ENCODE data around the gene DOK7. TPM values are rescaled to one million over a fixed set of nuclear protein-coding genes. Genes with fewer than 3 reads are reported as not detected.

Gene DOK7
- polyA plus RNA-seq, 1 experiment = not detected

DNA sequence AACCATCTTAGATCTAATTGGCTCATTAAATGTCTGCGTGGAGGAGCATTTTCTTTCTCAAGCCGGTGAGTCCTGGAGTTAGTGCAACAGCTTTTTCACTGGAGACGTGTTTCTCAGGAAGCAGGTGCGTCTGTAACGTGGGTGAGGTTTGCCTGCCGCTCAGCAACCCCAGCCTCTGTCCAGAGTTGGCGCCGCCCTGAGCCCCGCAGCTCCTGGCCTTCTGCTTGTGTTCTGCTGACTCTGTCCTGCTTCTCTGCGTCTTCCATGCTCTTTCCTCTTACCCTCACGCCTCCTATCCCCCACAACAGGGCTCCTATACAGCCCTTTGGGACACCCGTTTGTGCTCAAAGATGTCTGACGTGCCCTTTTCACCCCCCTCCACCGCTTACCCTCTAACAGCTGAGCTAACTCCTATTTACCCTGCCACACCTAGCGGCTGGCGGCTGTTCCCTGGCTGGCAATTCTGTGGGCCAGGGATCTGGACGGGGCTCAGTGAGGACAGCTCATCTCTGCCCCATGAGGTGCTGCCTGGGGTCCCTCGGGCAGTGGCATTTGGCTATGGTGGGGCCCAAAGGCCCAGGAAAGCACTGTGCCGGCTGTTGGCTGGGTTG, 18.8 kb downstream of the DOK7 start:
- TF ChIP-seq, protein P1, sequence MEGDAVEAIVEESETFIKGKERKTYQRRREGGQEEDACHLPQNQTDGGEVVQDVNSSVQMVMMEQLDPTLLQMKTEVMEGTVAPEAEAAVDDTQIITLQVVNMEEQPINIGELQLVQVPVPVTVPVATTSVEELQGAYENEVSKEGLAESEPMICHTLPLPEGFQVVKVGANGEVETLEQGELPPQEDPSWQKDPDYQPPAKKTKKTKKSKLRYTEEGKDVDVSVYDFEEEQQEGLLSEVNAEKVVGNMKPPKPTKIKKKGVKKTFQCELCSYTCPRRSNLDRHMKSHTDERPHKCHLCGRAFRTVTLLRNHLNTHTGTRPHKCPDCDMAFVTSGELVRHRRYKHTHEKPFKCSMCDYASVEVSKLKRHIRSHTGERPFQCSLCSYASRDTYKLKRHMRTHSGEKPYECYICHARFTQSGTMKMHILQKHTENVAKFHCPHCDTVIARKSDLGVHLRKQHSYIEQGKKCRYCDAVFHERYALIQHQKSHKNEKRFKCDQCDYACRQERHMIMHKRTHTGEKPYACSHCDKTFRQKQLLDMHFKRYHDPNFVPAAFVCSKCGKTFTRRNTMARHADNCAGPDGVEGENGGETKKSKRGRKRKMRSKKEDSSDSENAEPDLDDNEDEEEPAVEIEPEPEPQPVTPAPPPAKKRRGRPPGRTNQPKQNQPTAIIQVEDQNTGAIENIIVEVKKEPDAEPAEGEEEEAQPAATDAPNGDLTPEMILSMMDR (IDR thresholded peaks at IDR 0.05; ENCODE audit: low read depth, low read length) = no peak
- DNase-seq (ENCODE audit: low read depth, low spot score) = no peak
- CTCF ChIA-PET = interaction anchor here (1.0 to 3.4 kb wide), 10 partner anchors 11 to 471 kb away, joined by 3 to 94 read pairs (median 12); no protein-coding TSS in a partner anchor
- Histone ChIP-seq H3K27me3 (ENCODE audit: control insufficient read depth, insufficient read depth, low read length) (peaks cover 39% of the 10 kb centered on the region), H3K9me3 (ENCODE audit: control insufficient read depth, insufficient read depth, low read length) (no peaks in the 10 kb centered on the region; the same call in 1 of the 2 replicates), H3K27ac (ENCODE audit: low read depth, low read length) (no peak overlapping the region), H3K4me3 (ENCODE audit: low read depth, low read length) (no peak overlapping the region)
- POLR2A ChIA-PET = no interaction called here

DNA sequence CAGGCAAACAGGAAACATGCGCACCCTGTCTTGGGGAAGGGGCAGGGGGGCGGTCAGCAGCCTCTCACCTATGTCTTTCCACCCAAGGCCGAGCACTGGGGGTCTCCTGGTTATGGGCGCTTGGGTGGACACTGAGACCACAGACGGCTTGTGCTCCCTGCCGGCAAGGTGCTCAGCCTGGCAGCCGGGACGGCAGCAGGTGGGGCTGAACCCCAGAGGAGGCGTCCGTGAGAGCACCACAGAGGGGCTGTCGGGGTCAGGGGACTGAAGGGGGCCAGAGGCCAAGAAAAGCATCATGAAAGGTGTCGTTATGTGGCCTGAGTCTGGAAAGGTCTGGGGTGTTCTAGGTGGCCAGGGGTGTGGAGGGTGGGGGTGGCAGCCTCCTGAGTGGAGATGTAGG, 19.6 kb downstream of the DOK7 start:
- Histone ChIP-seq H3K27ac (ENCODE audit: low read depth, low read length) (no peak overlapping the region), H3K27me3 (ENCODE audit: control insufficient read depth, insufficient read depth, low read length) (peaks cover 40% of the 10 kb centered on the region), H3K9me3 (ENCODE audit: control insufficient read depth, insufficient read depth, low read length) (no peaks in the 10 kb centered on the region; the same call in 1 of the 2 replicates), H3K4me3 (ENCODE audit: low read depth, low read length) (no peak overlapping the region)
- TF ChIP-seq, protein P1 (IDR thresholded peaks at IDR 0.05; ENCODE audit: low read depth, low read length) = no peak
- CTCF ChIA-PET = interaction anchor here (0.6 to 3.4 kb wide), 2 partner anchors 31 to 293 kb away, joined by 3 to 13 read pairs; no protein-coding TSS in a partner anchor
- no peak for DNase-seq (ENCODE audit: low read depth, low spot score)
- POLR2A ChIA-PET = interaction anchor here (0.6 kb wide), 1 partner anchor 141 kb away, joined by 3 read pairs; no protein-coding TSS in a partner anchor

DNA sequence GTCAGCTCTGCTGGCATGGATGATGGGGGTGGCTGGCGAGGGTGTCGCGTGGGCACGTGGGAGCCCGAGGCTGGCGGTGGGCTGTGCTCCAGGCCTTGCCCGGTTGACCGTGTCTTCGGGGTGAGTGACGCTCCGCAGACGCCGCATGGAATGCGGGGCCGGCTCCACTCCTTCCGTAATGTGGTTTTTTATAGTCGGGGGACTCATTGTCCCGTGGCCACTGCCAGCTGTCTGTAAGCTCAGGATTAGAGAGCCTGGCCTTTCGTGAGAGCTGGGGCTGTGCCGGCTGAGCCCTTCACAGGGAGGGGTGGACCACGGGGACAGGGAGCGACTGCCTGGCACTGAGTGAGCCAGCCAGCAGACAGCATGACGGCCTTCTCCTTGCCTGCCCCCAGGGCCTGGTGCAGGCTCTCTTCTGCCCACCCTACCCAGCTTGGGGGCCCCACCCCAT, 20.4 kb downstream of the DOK7 start:
- Histone ChIP-seq H3K27ac (ENCODE audit: low read depth, low read length) (no peak overlapping the region), H3K4me3 (ENCODE audit: low read depth, low read length) (no peak overlapping the region), H3K27me3 (ENCODE audit: control insufficient read depth, insufficient read depth, low read length) (peaks cover 38% of the 10 kb centered on the region), H3K9me3 (ENCODE audit: control insufficient read depth, insufficient read depth, low read length) (no peaks in the 10 kb centered on the region; the same call in 1 of the 2 replicates)
- ChIA-PET POLR2A (no interaction called here), CTCF (interaction anchor here (1.4 kb wide), 1 partner anchor 137 kb away, joined by 3 read pairs; no protein-coding TSS in a partner anchor)
- TF ChIP-seq, protein P1 (IDR thresholded peaks at IDR 0.05; ENCODE audit: low read depth, low read length) = no peak
- no peak for DNase-seq (ENCODE audit: low read depth, low spot score)

DNA sequence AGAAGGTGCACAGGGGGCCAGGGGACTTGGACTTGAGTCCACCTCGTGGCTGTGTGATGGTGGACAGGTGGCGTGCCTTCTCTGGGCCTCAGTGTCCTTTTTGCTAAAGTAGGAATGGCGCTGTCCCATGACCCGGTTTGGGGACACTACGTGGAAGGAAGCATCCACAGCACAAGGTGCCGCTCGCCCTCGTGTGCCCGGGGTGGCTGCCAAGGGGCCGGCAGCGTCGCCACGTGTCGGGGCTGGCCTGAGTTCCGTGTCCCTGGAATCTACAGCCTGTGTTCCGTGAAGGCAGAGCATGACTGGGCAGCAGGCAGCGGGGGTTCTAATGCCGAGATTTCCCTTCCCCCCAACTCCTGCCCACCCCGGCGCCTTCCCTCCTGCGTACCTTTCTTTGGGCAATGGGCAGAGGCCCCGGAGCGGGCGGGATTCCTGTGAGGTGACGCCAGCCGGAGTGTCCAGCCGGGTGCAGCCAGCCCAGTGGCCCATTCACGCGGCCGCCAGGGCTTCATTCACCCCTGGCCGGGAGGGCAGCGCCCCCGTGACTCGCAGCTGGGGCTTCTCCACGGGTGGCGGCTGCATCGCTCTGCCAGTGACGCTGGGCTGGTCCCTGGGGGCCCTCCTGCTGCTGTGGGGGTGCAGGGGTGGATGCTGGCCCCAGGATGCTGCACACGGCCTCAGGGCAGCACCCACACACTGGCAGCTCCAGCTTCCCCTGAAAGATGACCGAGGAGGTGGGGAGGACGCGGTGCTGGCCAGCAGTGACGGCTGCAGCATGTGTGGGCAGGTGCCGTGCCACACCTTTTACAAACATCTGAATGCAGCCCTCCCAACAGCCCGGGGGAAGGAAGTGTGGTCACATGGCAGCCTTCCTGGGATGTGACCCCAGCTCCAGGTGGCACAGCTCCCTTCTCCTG, 21.2 kb downstream of the DOK7 start:
- no peak overlapping the region for H3K4me3 ChIP-seq (ENCODE audit: low read depth, low read length)
- peaks cover 37% of the 10 kb centered on the region for H3K27me3 ChIP-seq (ENCODE audit: control insufficient read depth, insufficient read depth, low read length)
- no peak overlapping the region for H3K27ac ChIP-seq (ENCODE audit: low read depth, low read length)
- POLR2A ChIA-PET = no interaction called here
- CTCF ChIA-PET = interaction anchor here (1.4 kb wide), 1 partner anchor 138 kb away, joined by 3 read pairs; no protein-coding TSS in a partner anchor
- TF ChIP-seq, protein P1 (IDR thresholded peaks at IDR 0.05; ENCODE audit: low read depth, low read length) = no peak
- no peaks in the 10 kb centered on the region; the same call in 1 of the 2 replicates for H3K9me3 ChIP-seq (ENCODE audit: control insufficient read depth, insufficient read depth, low read length)
- DNase-seq (ENCODE audit: low read depth, low spot score) = no peak
